Measurements from ENCODE around the gene CSTF3. TPM values are rescaled to one million over a fixed set of nuclear protein-coding genes. Genes with fewer than 3 reads are reported as not detected.

The CSTF3 gene
- polyA plus RNA-seq, 1 donor: 49.2 TPM

GRCh38 chr11:33045551-33046255 is 115.6 kb downstream of the CSTF3 start:
- DNase-seq: no peak
- peaks cover 15% of the 10 kb centered on the region for H3K4me1 ChIP-seq (ENCODE audit: control insufficient read depth, insufficient read depth, low read length)

GRCh38 chr11:33044285-33044756 is 117.0 kb downstream of the CSTF3 start:
- no peak for DNase-seq
- H3K9me3 ChIP-seq (ENCODE audit: control insufficient read depth, low read depth, low read length): no peaks in the 10 kb centered on the region
- H3K27me3 ChIP-seq (ENCODE audit: control insufficient read depth, insufficient read depth, low read length): no peaks in the 10 kb centered on the region
- H3K4me1 ChIP-seq (ENCODE audit: control insufficient read depth, insufficient read depth, low read length): peaks cover 11% of the 10 kb centered on the region
- peaks cover 19% of the 10 kb centered on the region for H3K36me3 ChIP-seq (ENCODE audit: control insufficient read depth, insufficient read depth, low read length)
- WGBS (ENCODE audit: insufficient coverage, low lambda C conversion rate): 95% methylated on average over 3 of the region's 4 CpGs
- H3K4me3 ChIP-seq (ENCODE audit: low read length): no peak overlapping the region
- H3K27ac ChIP-seq (ENCODE audit: low read length): no peak overlapping the region

More at GRCh38 chr11:33045551-33046255, 115.6 kb downstream of the CSTF3 start:
- Histone ChIP-seq H3K27ac (ENCODE audit: low read length) (no peak overlapping the region), H3K36me3 (ENCODE audit: control insufficient read depth, insufficient read depth, low read length) (peaks cover 19% of the 10 kb centered on the region), H3K9me3 (ENCODE audit: control insufficient read depth, low read depth, low read length) (no peaks in the 10 kb centered on the region), H3K4me3 (ENCODE audit: low read length) (no peak overlapping the region), H3K27me3 (ENCODE audit: control insufficient read depth, insufficient read depth, low read length) (no peaks in the 10 kb centered on the region)
- WGBS (ENCODE audit: insufficient coverage, low lambda C conversion rate): no CpG with 5 or more reads among the region's 8 CpGs

- H3K4me3 ChIP-seq (ENCODE audit: low read length): no peak overlapping the region
- no peak for DNase-seq
- 83% methylated on average over 1 of the region's 2 CpGs for WGBS (ENCODE audit: insufficient coverage, low lambda C conversion rate)
- H3K4me1 ChIP-seq (ENCODE audit: control insufficient read depth, insufficient read depth, low read length): peaks cover 9% of the 10 kb centered on the region
- no peaks in the 10 kb centered on the region for H3K27me3 ChIP-seq (ENCODE audit: control insufficient read depth, insufficient read depth, low read length)
- no peaks in the 10 kb centered on the region for H3K9me3 ChIP-seq (ENCODE audit: control insufficient read depth, low read depth, low read length)
- H3K36me3 ChIP-seq (ENCODE audit: control insufficient read depth, insufficient read depth, low read length): peaks cover 19% of the 10 kb centered on the region
- H3K27ac ChIP-seq (ENCODE audit: low read length): no peak overlapping the region
Observed at GRCh38 chr11:33043221-33043830, 118.0 kb downstream of the CSTF3 start.

- H3K4me3 ChIP-seq (ENCODE audit: low read length): no peak overlapping the region
- H3K27ac ChIP-seq (ENCODE audit: low read length): no peak overlapping the region
- H3K36me3 ChIP-seq (ENCODE audit: control insufficient read depth, insufficient read depth, low read length): peaks cover 12% of the 10 kb centered on the region
- no peaks in the 10 kb centered on the region for H3K27me3 ChIP-seq (ENCODE audit: control insufficient read depth, insufficient read depth, low read length)
- no peaks in the 10 kb centered on the region for H3K9me3 ChIP-seq (ENCODE audit: control insufficient read depth, low read depth, low read length)
- DNase-seq: no peak
- WGBS (ENCODE audit: insufficient coverage, low lambda C conversion rate): 50% methylated on average over 2 of the region's 5 CpGs
- H3K4me1 ChIP-seq (ENCODE audit: control insufficient read depth, insufficient read depth, low read length): peaks cover 9% of the 10 kb centered on the region
Observed at GRCh38 chr11:33040862-33041453, 120.3 kb downstream of the CSTF3 start.

- DNase-seq: peak in 1 of 2 donors; percentile 36
Observed at GRCh38 chr11:33040033-33040861, 121.0 kb downstream of the CSTF3 start.

GRCh38 chr11:33039274-33040032 is 121.8 kb downstream of the CSTF3 start, which contains the start of gene TCP11L1:
Gene TCP11L1, plus strand, starts transcription at chr11:33039572. Its CDS starts 4,202 bp downstream, at chr11:33043774.
- Histone ChIP-seq H3K27me3 (ENCODE audit: control insufficient read depth, insufficient read depth, low read length) (no peaks in the 10 kb centered on the region), H3K36me3 (ENCODE audit: control insufficient read depth, insufficient read depth, low read length) (peaks cover 7% of the 10 kb centered on the region), H3K9me3 (ENCODE audit: control insufficient read depth, low read depth, low read length) (no peaks in the 10 kb centered on the region), H3K27ac (ENCODE audit: low read length) (peak within 1 kb of the TSS; percentile 97), H3K4me1 (ENCODE audit: control insufficient read depth, insufficient read depth, low read length) (peaks cover 16% of the 10 kb centered on the region), H3K4me3 (ENCODE audit: low read length) (peak within 1 kb of the TSS; percentile 76)
- DNase-seq: peak; percentile 60 to 95
- no CpG with 5 or more reads among the region's 84 CpGs for WGBS (ENCODE audit: insufficient coverage, low lambda C conversion rate)

More at GRCh38 chr11:33040033-33040861, 121.0 kb downstream of the CSTF3 start:
- Histone ChIP-seq H3K36me3 (ENCODE audit: control insufficient read depth, insufficient read depth, low read length) (peaks cover 12% of the 10 kb centered on the region), H3K4me1 (ENCODE audit: control insufficient read depth, insufficient read depth, low read length) (peaks cover 15% of the 10 kb centered on the region), H3K27ac (ENCODE audit: low read length) (peak overlapping the region; percentile 97), H3K4me3 (ENCODE audit: low read length) (peak overlapping the region; percentile 76), H3K27me3 (ENCODE audit: control insufficient read depth, insufficient read depth, low read length) (no peaks in the 10 kb centered on the region), H3K9me3 (ENCODE audit: control insufficient read depth, low read depth, low read length) (no peaks in the 10 kb centered on the region)
- 54% methylated on average over 2 of the region's 30 CpGs for whole genome bisulfite sequencing (ENCODE audit: insufficient coverage, low lambda C conversion rate)

- Histone ChIP-seq H3K36me3 (ENCODE audit: control insufficient read depth, insufficient read depth, low read length) (peaks cover 6% of the 10 kb centered on the region), H3K4me1 (ENCODE audit: control insufficient read depth, insufficient read depth, low read length) (peaks cover 7% of the 10 kb centered on the region), H3K27me3 (ENCODE audit: control insufficient read depth, insufficient read depth, low read length) (no peaks in the 10 kb centered on the region), H3K9me3 (ENCODE audit: control insufficient read depth, low read depth, low read length) (no peaks in the 10 kb centered on the region), H3K4me3 (ENCODE audit: low read length) (peak overlapping the region; percentile 11), H3K27ac (ENCODE audit: low read length) (peak overlapping the region; percentile 81)
- peak in 1 of 2 donors; percentile 60 for DNase-seq
- WGBS (ENCODE audit: insufficient coverage, low lambda C conversion rate): no CpG with 5 or more reads among the region's 1 CpG
Observed at GRCh38 chr11:33035011-33035410, 126.3 kb downstream of the CSTF3 start.

Other genes with a start within 250 kb of the CSTF3 start
- gene DEPDC7, start 145.6 kb downstream of the CSTF3 start, polyA plus RNA-seq: 58.3 TPM
- 10.5 TPM for gene TCP11L1, start 121.9 kb downstream of the CSTF3 start, polyA plus RNA-seq
- 40.8 TPM for gene HIPK3, start 95.9 kb upstream of the CSTF3 start, polyA plus RNA-seq
- gene KIAA1549L, start 214.6 kb upstream of the CSTF3 start, polyA plus RNA-seq: 0.81 TPM

Measured in large intestine (tissue), 3 donors.